ENCODE results near the gene DOK5.

GRCh38 chr20:54429364-54429763, 46.0 kb upstream of the DOK5 start:
- no peak for TF ChIP-seq EGR1 (IDR thresholded peaks at IDR 0.05)
- no peak for TF ChIP-seq CEBPB (IDR thresholded peaks at IDR 0.05)
- TF ChIP-seq MAX (IDR thresholded peaks at IDR 0.05), result no peak
- TF ChIP-seq EP300 (IDR thresholded peaks at IDR 0.05; ENCODE audit: borderline replicate concordance), result no peak
- no peak for TF ChIP-seq TAF1 (IDR thresholded peaks at IDR 0.05; ENCODE audit: low read depth)
- no peak for TF ChIP-seq FOXM1 (IDR thresholded peaks at IDR 0.05; ENCODE audit: borderline replicate concordance, low read depth)
- TF ChIP-seq REST (IDR thresholded peaks at IDR 0.05; ENCODE audit: low read depth), result no peak
- no peak for TF ChIP-seq NFIC (IDR thresholded peaks at IDR 0.05)
- TF ChIP-seq ZBTB7A (IDR thresholded peaks at IDR 0.05; ENCODE audit: low read depth), result no peak
- no peak for TF ChIP-seq CREB1 (IDR thresholded peaks at IDR 0.05; ENCODE audit: low read depth)
- no peak for TF ChIP-seq USF1 (IDR thresholded peaks at IDR 0.05)
- no peak for TF ChIP-seq YY1 (IDR thresholded peaks at IDR 0.05; ENCODE audit: low read depth)
- no peak for TF ChIP-seq RAD21 (IDR thresholded peaks at IDR 0.05; ENCODE audit: low read depth)
- TF ChIP-seq TCF12 (IDR thresholded peaks at IDR 0.05; ENCODE audit: low read depth), result no peak
